HG03108 (cell line): ENCODE data around the gene BCKDK.

Source experiments
- ATAC-seq: cut with Tn5 transposase; IDR thresholded peaks from one replicate; pipeline ENCODE4 v1.9.1; 2021; ENCODE audit warnings: moderate library complexity; ENCODE audit not compliant: unreplicated experiment

BCKDK gene

DNA sequence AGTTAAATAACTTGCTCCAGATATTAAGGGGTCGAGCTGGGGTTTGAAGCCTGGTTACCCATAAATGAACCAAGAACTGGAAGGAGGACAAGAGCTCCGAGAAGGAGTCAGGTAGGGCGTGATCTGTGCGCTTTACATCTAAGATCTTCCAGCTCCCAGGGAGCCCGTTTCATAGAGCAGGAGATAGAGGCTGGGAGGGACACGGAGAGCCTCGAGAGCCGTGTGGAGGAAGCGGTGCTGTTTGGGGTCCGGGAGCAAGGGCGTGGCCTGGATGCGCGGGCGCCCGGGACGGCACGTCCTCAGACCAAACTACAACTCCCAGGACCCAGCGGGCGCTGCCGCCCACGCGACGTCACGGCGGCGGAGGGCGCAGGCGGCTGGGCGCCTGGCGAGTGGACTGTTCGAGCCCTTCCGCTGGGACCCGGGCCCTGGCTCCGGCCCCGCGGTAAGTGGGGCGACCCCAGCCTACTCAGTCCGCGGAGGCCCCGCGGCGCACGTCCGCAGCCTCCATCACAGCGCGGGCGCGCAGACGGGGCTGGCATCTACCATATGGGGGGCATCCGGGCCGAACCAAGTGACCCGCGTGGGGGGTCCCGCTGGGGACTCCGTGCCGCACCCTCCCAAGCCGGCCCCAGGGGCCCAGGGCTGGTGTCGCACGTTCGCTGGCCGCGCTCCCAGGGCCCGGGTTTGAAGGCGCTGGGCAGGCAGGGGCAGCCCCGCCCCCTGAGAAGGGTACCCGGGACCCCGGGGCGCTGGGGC lies at the start of gene BCKDK:
Gene BCKDK, plus strand, starts transcription at position 352 of the 759 bp plus-strand sequence. CDS start 838 bp downstream, outside the sequence.
- peak; percentile 76 for ATAC-seq

DNA sequence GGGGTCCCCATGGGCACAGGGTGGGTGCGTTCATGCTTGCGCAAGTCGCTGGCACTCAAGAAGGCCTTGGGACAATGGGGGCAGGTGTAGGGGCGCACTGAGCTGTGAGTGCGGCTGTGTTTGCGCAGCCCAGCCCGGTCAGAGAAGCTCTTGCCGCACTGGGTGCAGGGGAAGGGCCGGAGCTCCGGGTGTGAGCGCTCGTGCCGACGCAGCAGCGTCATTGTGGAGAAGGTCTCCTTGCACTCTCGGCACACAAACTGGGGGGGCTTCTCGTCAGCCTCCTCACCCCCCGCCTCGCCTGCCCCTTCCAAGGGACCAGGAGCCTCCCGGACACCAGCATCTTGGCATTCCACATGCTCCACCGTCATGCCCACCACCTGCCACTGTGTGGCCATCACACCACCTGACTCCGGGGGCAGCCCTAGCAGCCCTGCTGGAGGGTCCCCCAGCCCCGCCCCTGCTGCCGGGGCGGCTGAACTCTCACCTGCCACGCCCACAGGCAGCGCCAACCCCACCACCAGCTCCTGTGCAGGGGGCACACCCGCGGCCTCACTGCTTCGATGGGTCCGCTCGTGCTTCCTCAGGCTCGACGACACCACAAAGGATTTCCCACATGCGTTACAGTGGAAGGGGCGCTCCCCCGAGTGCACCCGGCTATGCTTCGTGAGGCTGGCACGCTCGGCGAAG lies 46.9 kb upstream of the BCKDK start:
- no peak for ATAC-seq

- no peak for ATAC-seq
These were observed 46.3 kb upstream of the BCKDK start for GRCh38 chr16:31061813-31062440.

GRCh38 chr16:31063495-31063842 lies 44.7 kb upstream of the BCKDK start:
- ATAC-seq: no peak

DNA sequence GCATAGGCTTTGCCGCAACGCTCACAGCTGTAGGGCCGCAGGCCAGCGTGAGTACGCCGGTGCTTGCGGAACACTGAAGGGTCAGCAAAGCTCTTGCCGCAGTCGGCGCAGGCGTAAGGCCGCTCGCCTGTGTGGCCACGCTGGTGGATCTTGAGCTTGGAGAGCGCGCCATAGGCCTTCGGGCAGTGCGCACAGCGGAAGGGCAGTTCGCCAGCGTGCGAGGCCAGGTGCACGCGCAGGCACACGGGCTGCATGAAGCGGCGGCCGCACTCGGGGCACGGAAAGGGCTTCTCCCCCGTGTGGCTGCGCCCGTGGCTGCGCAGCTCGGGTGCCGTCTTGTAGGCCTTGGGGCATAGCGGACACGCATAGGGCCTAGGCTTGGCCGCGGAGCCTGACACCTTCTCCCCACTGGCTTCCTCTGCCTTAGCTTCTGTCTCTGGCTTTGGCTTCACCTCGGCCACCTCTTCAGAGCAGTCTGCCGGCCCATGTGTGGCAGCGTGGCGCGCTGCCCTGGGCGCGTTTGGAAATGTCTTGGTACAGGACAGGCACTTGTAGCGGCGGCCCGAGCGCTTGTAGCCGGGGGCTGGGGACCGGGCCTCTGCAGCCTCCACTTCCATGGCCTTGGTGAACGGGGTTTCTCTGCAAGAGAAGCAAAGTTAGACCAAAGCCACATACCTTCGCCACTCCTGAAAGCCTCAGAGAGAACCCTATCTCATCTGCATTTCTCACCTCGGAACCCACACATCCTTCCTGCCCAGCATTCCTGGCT lies 44.2 kb upstream of the BCKDK start:
- no peak for ATAC-seq

- no peak for ATAC-seq
These were observed 43.2 kb upstream of the BCKDK start for GRCh38 chr16:31064882-31065461.

DNA sequence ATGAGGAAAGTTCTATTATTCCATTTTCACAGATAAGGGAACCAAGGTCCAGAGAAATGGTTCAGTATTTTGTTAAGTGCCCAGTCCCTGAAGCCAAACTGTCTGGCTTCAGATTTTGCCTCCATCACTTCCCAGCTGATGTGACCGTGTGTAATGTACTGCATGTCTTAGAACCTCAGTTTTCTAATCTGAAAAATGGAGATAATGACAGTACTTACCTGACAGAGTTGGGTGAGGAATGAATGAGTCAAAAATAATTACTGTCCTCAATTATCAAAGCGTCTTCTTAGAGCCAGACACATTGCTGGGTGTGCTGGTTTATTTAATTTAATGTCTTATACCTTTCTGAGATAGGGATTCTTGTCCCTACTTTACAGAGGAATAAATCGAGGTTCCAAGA lies 40.8 kb upstream of the BCKDK start:
- ATAC-seq: no peak

GRCh38 chr16:31071861-31072260 lies 36.3 kb upstream of the BCKDK start:
- ATAC-seq: no peak

DNA sequence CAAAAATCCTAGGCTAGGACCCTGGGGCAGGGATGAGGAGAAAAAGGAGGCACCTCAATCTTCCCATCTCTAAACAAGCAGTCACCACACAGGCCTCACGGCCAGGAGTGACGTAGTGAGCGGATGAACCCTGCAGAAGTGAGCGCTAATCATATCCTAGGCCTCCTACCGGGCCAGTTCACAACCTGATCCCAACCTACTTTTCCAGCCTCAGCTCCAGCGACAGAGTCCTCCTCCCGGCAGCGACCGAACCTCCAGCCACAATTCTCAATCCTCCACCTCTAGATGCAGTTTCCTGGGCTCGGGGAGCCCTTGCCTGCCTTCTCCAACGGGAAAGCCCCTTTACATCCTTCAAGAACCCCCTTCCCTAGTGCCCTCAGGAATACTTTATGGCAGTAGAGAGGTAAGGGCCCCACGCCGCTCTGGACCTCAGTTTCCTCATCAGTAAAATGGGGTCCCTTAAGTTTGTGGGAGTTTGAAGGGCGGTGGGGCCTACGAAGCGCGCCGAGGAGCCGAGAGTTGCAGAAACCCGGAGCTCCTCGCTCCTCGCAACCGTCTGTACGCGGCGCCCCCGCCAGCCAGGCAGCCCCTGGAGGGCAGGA lies 35.5 kb upstream of the BCKDK start:
- no peak for ATAC-seq

DNA sequence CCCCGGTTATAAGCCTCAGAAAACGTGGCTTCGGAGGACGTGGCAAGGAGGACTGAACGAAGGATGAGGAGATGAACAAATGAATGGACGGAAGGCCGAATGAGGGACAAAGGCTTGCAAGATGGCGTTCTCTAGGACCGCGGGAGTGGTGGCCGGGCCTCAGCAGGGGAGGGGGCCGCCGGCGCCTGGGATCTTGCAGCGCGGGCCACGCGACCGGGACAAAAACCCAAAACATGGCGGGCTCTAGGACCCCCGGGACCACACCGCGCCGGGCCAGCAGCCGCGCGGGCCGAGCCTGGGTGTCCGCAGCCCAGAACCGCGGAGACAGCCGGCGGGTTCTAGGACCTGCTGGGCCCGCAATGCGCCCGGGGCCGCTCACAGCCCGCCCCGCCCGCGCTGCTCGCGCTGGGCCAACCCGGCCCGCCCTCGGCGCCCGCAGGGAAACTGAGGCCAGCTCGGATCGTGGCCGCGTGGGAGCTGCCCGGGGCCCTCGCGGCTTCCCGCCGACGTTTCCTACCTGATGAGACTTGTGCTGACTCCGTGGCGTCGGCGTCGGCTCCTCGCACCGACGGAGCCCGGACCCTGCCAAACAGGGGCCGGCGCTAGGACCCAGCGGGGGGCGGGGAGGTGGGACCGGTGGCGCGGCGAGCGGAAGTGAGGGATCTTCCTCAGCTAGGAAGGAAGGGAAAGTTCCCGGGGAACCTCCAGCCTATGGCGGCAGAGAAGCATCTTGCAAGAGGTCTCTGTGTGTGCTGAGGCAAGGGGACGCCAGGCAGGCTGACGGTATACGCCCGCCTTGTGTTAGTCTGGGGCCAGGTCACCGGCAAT lies 34.8 kb upstream of the BCKDK start:
- ATAC-seq: peak; percentile 43

DNA sequence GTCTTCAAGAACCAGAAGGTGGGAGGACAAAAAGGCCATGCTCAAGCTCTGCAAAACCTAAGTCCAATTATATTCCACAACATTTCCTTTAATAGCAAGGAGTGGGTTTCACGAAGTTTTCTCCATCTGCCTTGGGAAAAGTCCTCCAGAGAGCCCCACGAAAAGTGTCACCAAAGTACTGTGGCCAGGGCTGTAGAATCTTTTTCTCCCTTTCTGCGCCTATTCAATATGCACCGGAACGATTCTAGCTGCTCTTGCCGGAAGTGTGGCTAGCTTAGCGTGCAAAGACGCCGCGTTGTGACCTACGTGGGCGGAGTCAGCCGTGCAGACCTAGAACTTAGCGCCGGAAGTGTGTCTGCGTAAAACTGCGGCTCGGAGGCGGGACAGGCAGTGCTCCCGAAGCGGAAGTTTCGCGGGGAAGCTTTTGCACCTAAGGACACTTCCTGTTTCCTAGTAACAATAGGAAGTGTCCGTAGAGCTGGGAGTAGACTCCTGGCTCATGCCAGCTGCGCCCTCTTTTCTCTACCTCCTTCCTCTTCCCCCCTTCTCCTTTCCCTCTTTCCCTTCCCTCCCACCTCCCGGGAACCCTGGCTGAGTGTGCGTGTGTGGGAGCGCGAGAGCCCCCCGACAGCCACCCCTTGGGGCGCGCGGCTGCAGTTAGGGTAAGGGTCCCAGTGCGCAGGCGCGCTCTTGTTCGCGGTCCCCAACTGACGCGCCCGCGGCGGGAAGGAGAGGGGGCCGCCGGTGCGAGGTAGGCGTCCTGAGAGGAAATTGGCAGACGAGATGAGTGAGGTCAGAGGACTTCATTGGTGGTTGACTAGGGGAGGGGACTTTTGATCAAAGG lies 34.0 kb upstream of the BCKDK start, which contains the start of the genes ZNF646 and ZNF668:
Gene ZNF646, plus strand, starts transcription at position 453 of the 844 bp plus-strand sequence. CDS start 1,903 bp downstream, outside the sequence.
Gene ZNF668, minus strand, starts transcription at position 271 of the 844 bp plus-strand sequence. CDS start 9,781 bp downstream, outside the sequence.
- peak; percentile 64 for ATAC-seq

GRCh38 chr16:31074814-31075183 lies 33.4 kb upstream of the BCKDK start:
- ATAC-seq: no peak

- no peak for ATAC-seq
These were observed 31.9 kb upstream of the BCKDK start for GRCh38 chr16:31076319-31076718.

GRCh38 chr16:31077024-31077423 lies 31.2 kb upstream of the BCKDK start:
- no peak for ATAC-seq

- no peak for ATAC-seq
These were observed 30.4 kb upstream of the BCKDK start for GRCh38 chr16:31077592-31078396.

GRCh38 chr16:31078597-31079341 lies 29.4 kb upstream of the BCKDK start:
- ATAC-seq: no peak

DNA sequence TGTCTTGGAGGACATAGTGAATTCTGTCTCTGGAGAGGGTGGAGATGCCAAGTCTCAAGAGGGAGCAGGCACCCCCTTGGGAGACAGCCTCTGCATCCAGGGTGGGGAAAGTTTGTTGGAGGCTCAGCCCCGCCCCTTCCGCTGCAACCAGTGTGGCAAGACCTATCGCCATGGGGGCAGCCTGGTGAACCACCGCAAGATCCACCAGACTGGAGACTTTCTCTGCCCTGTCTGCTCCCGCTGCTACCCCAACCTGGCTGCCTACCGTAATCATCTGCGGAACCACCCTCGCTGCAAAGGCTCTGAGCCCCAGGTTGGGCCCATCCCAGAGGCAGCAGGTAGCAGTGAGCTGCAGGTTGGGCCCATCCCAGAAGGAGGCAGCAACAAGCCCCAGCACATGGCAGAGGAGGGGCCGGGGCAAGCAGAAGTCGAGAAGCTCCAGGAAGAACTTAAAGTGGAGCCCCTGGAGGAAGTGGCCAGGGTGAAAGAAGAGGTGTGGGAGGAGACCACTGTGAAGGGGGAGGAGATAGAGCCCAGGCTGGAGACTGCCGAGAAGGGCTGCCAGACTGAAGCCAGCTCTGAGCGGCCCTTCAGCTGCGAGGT lies 28.7 kb upstream of the BCKDK start:
- ATAC-seq: no peak
